ENCODE results near the gene PDXK.

DNA sequence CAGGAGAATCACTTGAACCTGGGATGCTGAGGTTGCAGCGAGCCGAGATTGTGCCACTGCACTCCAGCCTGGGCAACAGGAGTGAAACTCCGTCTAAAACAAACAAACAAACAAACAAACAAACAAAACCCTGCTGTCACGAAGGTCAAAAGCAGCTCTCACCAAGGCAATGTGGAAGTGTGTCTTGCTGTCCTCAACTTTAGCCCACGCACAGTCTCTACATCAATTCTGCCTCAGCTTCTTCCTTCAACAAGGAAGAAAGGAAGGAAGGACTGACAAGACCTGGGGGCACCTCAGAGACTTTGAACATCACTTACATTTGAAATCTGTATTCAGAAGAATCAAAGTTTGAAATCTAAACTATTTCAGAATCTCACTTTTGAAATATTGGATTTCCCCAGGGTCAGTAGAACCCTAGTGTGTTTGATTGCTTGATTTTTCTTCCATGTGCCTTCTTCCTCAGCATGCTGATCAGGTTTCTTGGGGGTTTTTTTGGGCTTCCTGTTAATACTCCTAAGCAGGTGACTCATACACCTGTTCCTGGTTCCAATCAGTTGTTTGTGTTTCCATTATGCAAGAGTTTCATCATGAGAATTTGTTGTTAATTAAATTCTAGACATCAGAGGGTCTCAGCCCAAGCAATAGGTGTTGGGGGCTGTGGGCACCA is 63.6 kb downstream of the PDXK start:
- TF ChIP-seq, protein P1, sequence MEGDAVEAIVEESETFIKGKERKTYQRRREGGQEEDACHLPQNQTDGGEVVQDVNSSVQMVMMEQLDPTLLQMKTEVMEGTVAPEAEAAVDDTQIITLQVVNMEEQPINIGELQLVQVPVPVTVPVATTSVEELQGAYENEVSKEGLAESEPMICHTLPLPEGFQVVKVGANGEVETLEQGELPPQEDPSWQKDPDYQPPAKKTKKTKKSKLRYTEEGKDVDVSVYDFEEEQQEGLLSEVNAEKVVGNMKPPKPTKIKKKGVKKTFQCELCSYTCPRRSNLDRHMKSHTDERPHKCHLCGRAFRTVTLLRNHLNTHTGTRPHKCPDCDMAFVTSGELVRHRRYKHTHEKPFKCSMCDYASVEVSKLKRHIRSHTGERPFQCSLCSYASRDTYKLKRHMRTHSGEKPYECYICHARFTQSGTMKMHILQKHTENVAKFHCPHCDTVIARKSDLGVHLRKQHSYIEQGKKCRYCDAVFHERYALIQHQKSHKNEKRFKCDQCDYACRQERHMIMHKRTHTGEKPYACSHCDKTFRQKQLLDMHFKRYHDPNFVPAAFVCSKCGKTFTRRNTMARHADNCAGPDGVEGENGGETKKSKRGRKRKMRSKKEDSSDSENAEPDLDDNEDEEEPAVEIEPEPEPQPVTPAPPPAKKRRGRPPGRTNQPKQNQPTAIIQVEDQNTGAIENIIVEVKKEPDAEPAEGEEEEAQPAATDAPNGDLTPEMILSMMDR (optimal IDR thresholded peaks at IDR 0.05 in 1 of 3, IDR thresholded peaks at IDR 0.05 in 1 of 3, conservative IDR thresholded peaks at IDR 0.05 in 1 of 3; ENCODE audit: extremely low read depth in 1 of 3, insufficient read depth in 2 of 3, low read length in 3 of 3) = no peak
- no peak for TF ChIP-seq EZH2 (IDR thresholded peaks at IDR 0.05; ENCODE audit: low read length)
